Measurements from ENCODE around the gene HLA-DPA1.

- TF ChIP-seq CTCF (IDR thresholded peaks at IDR 0.05), result no peak
- no peak for TF ChIP-seq EZH2 (IDR thresholded peaks at IDR 0.05)
- no peak for TF ChIP-seq EZH2phosphoT487 (IDR thresholded peaks at IDR 0.05)
Observed at GRCh38 chr6:33116841-33117711, 43.6 kb upstream of the HLA-DPA1 start.

All from neural progenitor cell (in vitro differentiated cells).